ENCODE data around the gene HOXD8.

The HOXD8 gene

GRCh38 chr2:176126929-176127773 lies 2.4 kb upstream of the HOXD8 start:
- no peak overlapping the region for H3K4ac ChIP-seq (ENCODE audit: low read length)
- no peak overlapping the region for H2BK15ac ChIP-seq (ENCODE audit: low read length)
- H4K8ac ChIP-seq (ENCODE audit: low read depth, low read length) = no peak overlapping the region
- peaks cover 52 to 98% (median 90%) of the 10 kb centered on the region in 3 experiments for H3K27me3 ChIP-seq (ENCODE audit: control insufficient read depth in 3 of 3, insufficient read depth in 3 of 3, low read depth in 1 of 3, low read length in 3 of 3)
- H3K36me3 ChIP-seq (replicated peaks in 1 of 2; ENCODE audit: control insufficient read depth in 2 of 2, insufficient read depth in 2 of 2, low read length in 2 of 2) = no peaks in the 10 kb centered on the region
- no peak overlapping the region for H2AFZ ChIP-seq (ENCODE audit: low read length)
- H4K91ac ChIP-seq (ENCODE audit: low read depth, low read length, poor library complexity) = no peak overlapping the region
- H3K18ac ChIP-seq (ENCODE audit: low read length) = no peak overlapping the region
- no peak overlapping the region for H2BK120ac ChIP-seq (ENCODE audit: low read depth, low read length)
- no peak overlapping the region for H3K27ac ChIP-seq (replicated peaks; ENCODE audit: low read length)
- no CpG with 5 or more reads among the region's 13 CpGs for WGBS, 2 donors (ENCODE audit: extremely low coverage in 2 of 2, insufficient read length in 2 of 2, insufficient replicate concordance in 1 of 2)
- no peak overlapping the region for H3K4me3 ChIP-seq (ENCODE audit: low read length in 2 of 2)
- no peaks in the 10 kb centered on the region for H3K79me1 ChIP-seq (ENCODE audit: low read depth, low read length)
- no peak overlapping the region for H3K9ac ChIP-seq (ENCODE audit: low read depth, low read length, poor library complexity)
- no peak overlapping the region for H3K23ac ChIP-seq (ENCODE audit: low read depth, low read length, poor library complexity)
- no peak overlapping the region for H3K14ac ChIP-seq (ENCODE audit: low read length)
- H2BK12ac ChIP-seq (ENCODE audit: low read length) = no peak overlapping the region
- no peak overlapping the region for H2BK5ac ChIP-seq (ENCODE audit: low read length)
- H2AK5ac ChIP-seq (ENCODE audit: low read depth, low read length) = no peak overlapping the region
- H3K4me2 ChIP-seq (ENCODE audit: insufficient read depth, low read length, poor library complexity, severe bottlenecking) = no peak overlapping the region
- H3K9me3 ChIP-seq (replicated peaks in 1 of 2; ENCODE audit: control insufficient read depth in 2 of 2, insufficient read depth in 1 of 2, low read depth in 1 of 2, low read length in 2 of 2) = no peaks in the 10 kb centered on the region
- peaks cover 0 to 5% of the 10 kb centered on the region in 2 donors for H3K4me1 ChIP-seq (ENCODE audit: control insufficient read depth in 2 of 2, insufficient read depth in 1 of 2, low read depth in 1 of 2, low read length in 2 of 2)
- peak; percentile 76 for DNase-seq (ENCODE audit: low spot score)

DNA sequence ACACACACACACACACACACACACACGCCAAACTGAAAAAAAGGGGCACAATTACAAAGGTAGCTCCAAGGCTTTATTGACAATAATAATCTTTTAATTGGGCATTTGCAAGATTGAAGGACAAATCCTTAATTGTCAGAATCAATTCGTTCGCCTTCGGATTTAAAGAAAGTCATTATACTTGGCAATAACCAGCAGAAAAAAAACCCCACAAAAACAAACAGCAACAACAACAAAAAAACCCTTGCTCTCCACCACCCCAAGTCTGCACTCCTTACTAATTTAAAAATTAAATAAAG lies 1.8 kb upstream of the HOXD8 start:
- WGBS, 2 donors (ENCODE audit: extremely low coverage in 2 of 2, insufficient read length in 2 of 2, insufficient replicate concordance in 1 of 2) = no CpG with 5 or more reads among the region's 4 CpGs

GRCh38 chr2:176128172-176128981 lies 1.1 kb upstream of the HOXD8 start:
- H3K4me2 ChIP-seq (ENCODE audit: insufficient read depth, low read length, poor library complexity, severe bottlenecking) = no peak overlapping the region
- H2BK120ac ChIP-seq (ENCODE audit: low read depth, low read length) = no peak overlapping the region
- H3K9ac ChIP-seq (ENCODE audit: low read depth, low read length, poor library complexity) = no peak overlapping the region
- no peaks in the 10 kb centered on the region for H3K9me3 ChIP-seq (replicated peaks in 1 of 2; ENCODE audit: control insufficient read depth in 2 of 2, insufficient read depth in 1 of 2, low read depth in 1 of 2, low read length in 2 of 2)
- no peaks in the 10 kb centered on the region for H3K36me3 ChIP-seq (replicated peaks in 1 of 2; ENCODE audit: control insufficient read depth in 2 of 2, insufficient read depth in 2 of 2, low read length in 2 of 2)
- H4K91ac ChIP-seq (ENCODE audit: low read depth, low read length, poor library complexity) = no peak overlapping the region
- H2BK12ac ChIP-seq (ENCODE audit: low read length) = no peak overlapping the region
- DNase-seq (ENCODE audit: low spot score) = no peak
- H3K27ac ChIP-seq (replicated peaks; ENCODE audit: low read length) = no peak overlapping the region
- H3K27me3 ChIP-seq (ENCODE audit: control insufficient read depth in 3 of 3, insufficient read depth in 3 of 3, low read depth in 1 of 3, low read length in 3 of 3) = peaks cover 42 to 98% (median 90%) of the 10 kb centered on the region in 3 experiments
- H3K23ac ChIP-seq (ENCODE audit: low read depth, low read length, poor library complexity) = no peak overlapping the region
- H2BK15ac ChIP-seq (ENCODE audit: low read length) = no peak overlapping the region
- H2BK5ac ChIP-seq (ENCODE audit: low read length) = no peak overlapping the region
- H3K79me1 ChIP-seq (ENCODE audit: low read depth, low read length) = no peaks in the 10 kb centered on the region
- H3K18ac ChIP-seq (ENCODE audit: low read length) = no peak overlapping the region
- H3K14ac ChIP-seq (ENCODE audit: low read length) = no peak overlapping the region
- peak overlapping the region; percentile 87 for H2AFZ ChIP-seq (ENCODE audit: low read length)
- H3K4me1 ChIP-seq (ENCODE audit: control insufficient read depth in 2 of 2, insufficient read depth in 1 of 2, low read depth in 1 of 2, low read length in 2 of 2) = peaks cover 0 to 5% of the 10 kb centered on the region in 2 donors
- no CpG with 5 or more reads among the region's 49 CpGs for WGBS, 2 donors (ENCODE audit: extremely low coverage in 2 of 2, insufficient read length in 2 of 2, insufficient replicate concordance in 1 of 2)
- no peak overlapping the region for H3K4me3 ChIP-seq (ENCODE audit: low read length in 2 of 2)
- no peak overlapping the region for H4K8ac ChIP-seq (ENCODE audit: low read depth, low read length)
- H3K4ac ChIP-seq (ENCODE audit: low read length) = no peak overlapping the region
- no peak overlapping the region for H2AK5ac ChIP-seq (ENCODE audit: low read depth, low read length)

More for the DNA sequence above, 1.8 kb upstream of the HOXD8 start:
- no peak overlapping the region for H4K91ac ChIP-seq (ENCODE audit: low read depth, low read length, poor library complexity)
- H4K8ac ChIP-seq (ENCODE audit: low read depth, low read length) = no peak overlapping the region
- peaks cover 47 to 98% (median 90%) of the 10 kb centered on the region in 3 experiments for H3K27me3 ChIP-seq (ENCODE audit: control insufficient read depth in 3 of 3, insufficient read depth in 3 of 3, low read depth in 1 of 3, low read length in 3 of 3)
- no peaks in the 10 kb centered on the region for H3K36me3 ChIP-seq (replicated peaks in 1 of 2; ENCODE audit: control insufficient read depth in 2 of 2, insufficient read depth in 2 of 2, low read length in 2 of 2)
- H3K27ac ChIP-seq (replicated peaks; ENCODE audit: low read length) = no peak overlapping the region
- H3K18ac ChIP-seq (ENCODE audit: low read length) = no peak overlapping the region
- H3K79me1 ChIP-seq (ENCODE audit: low read depth, low read length) = no peaks in the 10 kb centered on the region
- no peak overlapping the region for H3K4ac ChIP-seq (ENCODE audit: low read length)
- no peak overlapping the region for H2AK5ac ChIP-seq (ENCODE audit: low read depth, low read length)
- H2BK15ac ChIP-seq (ENCODE audit: low read length) = no peak overlapping the region
- H3K4me3 ChIP-seq (ENCODE audit: low read length in 2 of 2) = no peak overlapping the region
- H3K14ac ChIP-seq (ENCODE audit: low read length) = no peak overlapping the region
- H2BK12ac ChIP-seq (ENCODE audit: low read length) = no peak overlapping the region
- DNase-seq (ENCODE audit: low spot score) = no peak
- H2BK120ac ChIP-seq (ENCODE audit: low read depth, low read length) = no peak overlapping the region
- H3K23ac ChIP-seq (ENCODE audit: low read depth, low read length, poor library complexity) = no peak overlapping the region
- no peak overlapping the region for H3K9ac ChIP-seq (ENCODE audit: low read depth, low read length, poor library complexity)
- no peak overlapping the region for H2BK5ac ChIP-seq (ENCODE audit: low read length)
- H2AFZ ChIP-seq (ENCODE audit: low read length) = no peak overlapping the region
- no peak overlapping the region for H3K4me2 ChIP-seq (ENCODE audit: insufficient read depth, low read length, poor library complexity, severe bottlenecking)
- no peaks in the 10 kb centered on the region for H3K9me3 ChIP-seq (replicated peaks in 1 of 2; ENCODE audit: control insufficient read depth in 2 of 2, insufficient read depth in 1 of 2, low read depth in 1 of 2, low read length in 2 of 2)
- H3K4me1 ChIP-seq (ENCODE audit: control insufficient read depth in 2 of 2, insufficient read depth in 1 of 2, low read depth in 1 of 2, low read length in 2 of 2) = peaks cover 0 to 5% of the 10 kb centered on the region in 2 donors

- H4K91ac ChIP-seq (ENCODE audit: low read depth, low read length, poor library complexity) = no peak overlapping the region
- no peaks in the 10 kb centered on the region for H3K36me3 ChIP-seq (replicated peaks in 1 of 2; ENCODE audit: control insufficient read depth in 2 of 2, insufficient read depth in 2 of 2, low read length in 2 of 2)
- H2BK5ac ChIP-seq (ENCODE audit: low read length) = no peak overlapping the region
- peaks cover 0 to 5% of the 10 kb centered on the region in 2 donors for H3K4me1 ChIP-seq (ENCODE audit: control insufficient read depth in 2 of 2, insufficient read depth in 1 of 2, low read depth in 1 of 2, low read length in 2 of 2)
- no peak overlapping the region for H3K9ac ChIP-seq (ENCODE audit: low read depth, low read length, poor library complexity)
- H2AK5ac ChIP-seq (ENCODE audit: low read depth, low read length) = no peak overlapping the region
- no peak overlapping the region for H3K27ac ChIP-seq (replicated peaks; ENCODE audit: low read length)
- peaks cover 34 to 98% (median 90%) of the 10 kb centered on the region in 3 experiments for H3K27me3 ChIP-seq (ENCODE audit: control insufficient read depth in 3 of 3, insufficient read depth in 3 of 3, low read depth in 1 of 3, low read length in 3 of 3)
- H4K8ac ChIP-seq (ENCODE audit: low read depth, low read length) = no peak overlapping the region
- H2AFZ ChIP-seq (ENCODE audit: low read length) = peak overlapping the region; percentile 87
- no CpG with 5 or more reads among the region's 43 CpGs for WGBS, 2 donors (ENCODE audit: extremely low coverage in 2 of 2, insufficient read length in 2 of 2, insufficient replicate concordance in 1 of 2)
- H3K4me3 ChIP-seq (ENCODE audit: low read length in 2 of 2) = peak overlapping the region; percentile 27 to 68
- no peak overlapping the region for H2BK120ac ChIP-seq (ENCODE audit: low read depth, low read length)
- H3K18ac ChIP-seq (ENCODE audit: low read length) = no peak overlapping the region
- no peaks in the 10 kb centered on the region for H3K9me3 ChIP-seq (replicated peaks in 1 of 2; ENCODE audit: control insufficient read depth in 2 of 2, insufficient read depth in 1 of 2, low read depth in 1 of 2, low read length in 2 of 2)
- H3K79me1 ChIP-seq (ENCODE audit: low read depth, low read length) = no peaks in the 10 kb centered on the region
- H3K14ac ChIP-seq (ENCODE audit: low read length) = no peak overlapping the region
- no peak overlapping the region for H2BK12ac ChIP-seq (ENCODE audit: low read length)
- H3K23ac ChIP-seq (ENCODE audit: low read depth, low read length, poor library complexity) = peak overlapping the region; percentile 30
- DNase-seq (ENCODE audit: low spot score) = no peak
- peak overlapping the region; percentile 67 for H3K4me2 ChIP-seq (ENCODE audit: insufficient read depth, low read length, poor library complexity, severe bottlenecking)
- no peak overlapping the region for H2BK15ac ChIP-seq (ENCODE audit: low read length)
- H3K4ac ChIP-seq (ENCODE audit: low read length) = no peak overlapping the region
Measured at GRCh38 chr2:176129813-176130146, 275 bp downstream of the HOXD8 start.

Data from neuronal stem cell (in vitro differentiated cells).